GM19351 (cell line): ENCODE results near the gene ELP4.
"Not testable (repeated sequence)": the region's sequence is repeated elsewhere in the genome, so short reads cannot be mapped to it uniquely, and the experiment has no call there.

ENCODE experiments used
- ATAC-seq: cut with Tn5 transposase; IDR thresholded peaks from one replicate; pipeline ENCODE4 v1.9.1; 2021; ENCODE audit warnings: mild to moderate bottlenecking, moderate library complexity; ENCODE audit not compliant: unreplicated experiment

ELP4 gene

GRCh38 chr11:31509429-31510345 is at the start of gene ELP4, which contains the start of gene IMMP1L:
ELP4 (plus strand) TSS chr11:31509767; CDS start chr11:31509785, 18 bp downstream.
IMMP1L (minus strand) TSS chr11:31509622; CDS start chr11:31463276, 46,346 bp downstream.
- ATAC-seq = peak; percentile 100

- no peak for ATAC-seq
These were observed 45.1 kb upstream of the ELP4 start for GRCh38 chr11:31464436-31464835.

GRCh38 chr11:31474083-31474482 is 35.5 kb upstream of the ELP4 start:
- no peak for ATAC-seq

- ATAC-seq = no peak
These were observed 31.9 kb upstream of the ELP4 start for GRCh38 chr11:31477528-31478222.

GRCh38 chr11:31478223-31478590 is 31.4 kb upstream of the ELP4 start:
- ATAC-seq = no peak

- no peak for ATAC-seq
These were observed 30.5 kb upstream of the ELP4 start for GRCh38 chr11:31479066-31479465.

GRCh38 chr11:31480930-31481329 is 28.6 kb upstream of the ELP4 start:
- ATAC-seq = no peak

- no peak for ATAC-seq
These were observed 25.1 kb upstream of the ELP4 start for GRCh38 chr11:31484497-31484896.

GRCh38 chr11:31487848-31488247 is 21.7 kb upstream of the ELP4 start:
- no peak for ATAC-seq

- no peak for ATAC-seq
These were observed 17.1 kb upstream of the ELP4 start for GRCh38 chr11:31492320-31492913.

- ATAC-seq = no peak
These were observed 16.3 kb upstream of the ELP4 start for GRCh38 chr11:31493235-31493634.

GRCh38 chr11:31493762-31494161 is 15.8 kb upstream of the ELP4 start:
- ATAC-seq = not testable (repeated sequence)

GRCh38 chr11:31499576-31500178 is 9.9 kb upstream of the ELP4 start:
- no peak for ATAC-seq

- ATAC-seq = no peak
These were observed 9.0 kb upstream of the ELP4 start for GRCh38 chr11:31500560-31500959.

- ATAC-seq = peak; percentile 3
These were observed 527 bp upstream of the ELP4 start for GRCh38 chr11:31509051-31509428.

GRCh38 chr11:31512117-31512516 is 2.5 kb downstream of the ELP4 start:
- ATAC-seq = no peak

GRCh38 chr11:31521497-31522150 is 12.1 kb downstream of the ELP4 start:
- no peak for ATAC-seq

- no peak for ATAC-seq
These were observed 19.6 kb downstream of the ELP4 start for GRCh38 chr11:31529189-31529588.

- peak; percentile 88 for ATAC-seq
These were observed 20.1 kb downstream of the ELP4 start for GRCh38 chr11:31529701-31530100.

- no peak for ATAC-seq
These were observed 21.7 kb downstream of the ELP4 start for GRCh38 chr11:31531293-31531692.

GRCh38 chr11:31535479-31535878 is 25.9 kb downstream of the ELP4 start:
- ATAC-seq = no peak
